ENCODE results near the gene NRXN3. TPM values are rescaled to one million over a fixed set of nuclear protein-coding genes. Genes with fewer than 3 reads are reported as not detected.

NRXN3 gene
- total and polyA plus RNA-seq, 4 donors, result 0.07 to 1.2 (median 0.23) TPM

DNA sequence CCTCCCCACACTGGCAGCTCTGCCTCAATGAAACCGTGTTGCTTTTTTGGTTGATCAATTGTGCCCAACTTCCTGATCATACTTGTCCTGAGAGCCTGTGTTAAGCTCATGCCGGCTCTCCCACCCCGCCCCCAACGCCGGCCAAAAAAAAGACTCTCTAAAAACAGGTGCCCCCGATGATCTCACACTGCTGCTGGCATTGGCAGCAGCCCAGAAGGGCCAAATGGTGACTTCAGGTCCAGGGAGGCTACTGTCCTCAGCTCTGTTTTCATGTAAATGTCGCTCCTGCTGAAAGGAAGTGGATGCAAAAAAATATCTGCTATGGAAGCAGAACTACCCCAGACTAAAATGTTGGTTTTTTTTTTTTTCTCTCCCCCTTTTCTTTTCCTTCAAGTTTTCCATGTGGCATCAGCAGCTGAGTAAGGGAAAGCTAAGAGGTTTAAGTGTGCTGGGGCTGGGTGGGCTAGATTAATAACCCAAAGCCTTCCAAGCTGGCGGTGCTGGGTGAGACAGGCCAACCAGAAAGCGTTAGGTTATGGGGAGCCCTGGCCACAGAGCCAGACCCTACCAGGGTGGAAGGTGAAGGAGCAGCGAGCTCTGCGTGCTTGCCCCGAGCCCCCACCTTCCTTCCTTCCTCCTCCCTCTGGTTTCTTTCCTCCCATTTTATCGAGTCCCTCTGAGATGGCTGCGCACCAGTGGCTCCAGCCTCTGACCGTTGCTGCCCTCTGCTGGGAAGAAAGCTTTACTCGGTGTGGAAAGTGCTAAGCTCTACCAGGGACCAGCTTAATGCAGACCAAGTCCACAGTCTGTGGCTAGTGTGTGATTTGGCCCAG is 396.1 kb downstream of the NRXN3 start:
- H3K9me3 ChIP-seq (ENCODE audit: control insufficient read depth in 4 of 4, low read length in 3 of 4), result no peaks in the 10 kb centered on the region
- H3K27me3 ChIP-seq (ENCODE audit: control insufficient read depth in 4 of 4, insufficient read depth in 4 of 4, low read length in 3 of 4), result no peaks in the 10 kb centered on the region
- no peak overlapping the region for H3K4me3 ChIP-seq (ENCODE audit: low read depth in 1 of 3, low read length in 3 of 3)
- H3K4me1 ChIP-seq (ENCODE audit: control insufficient read depth in 4 of 4, insufficient read depth in 4 of 4, low read length in 3 of 4), result no peaks in the 10 kb centered on the region
- 33% methylated on average over 16 of the region's 16 CpGs for WGBS
- TF ChIP-seq HNF4G (IDR thresholded peaks at IDR 0.05), result no peak
- TF ChIP-seq RAD21 (IDR thresholded peaks at IDR 0.05), result peak; percentile 87 to 94
- TF ChIP-seq, protein P1, sequence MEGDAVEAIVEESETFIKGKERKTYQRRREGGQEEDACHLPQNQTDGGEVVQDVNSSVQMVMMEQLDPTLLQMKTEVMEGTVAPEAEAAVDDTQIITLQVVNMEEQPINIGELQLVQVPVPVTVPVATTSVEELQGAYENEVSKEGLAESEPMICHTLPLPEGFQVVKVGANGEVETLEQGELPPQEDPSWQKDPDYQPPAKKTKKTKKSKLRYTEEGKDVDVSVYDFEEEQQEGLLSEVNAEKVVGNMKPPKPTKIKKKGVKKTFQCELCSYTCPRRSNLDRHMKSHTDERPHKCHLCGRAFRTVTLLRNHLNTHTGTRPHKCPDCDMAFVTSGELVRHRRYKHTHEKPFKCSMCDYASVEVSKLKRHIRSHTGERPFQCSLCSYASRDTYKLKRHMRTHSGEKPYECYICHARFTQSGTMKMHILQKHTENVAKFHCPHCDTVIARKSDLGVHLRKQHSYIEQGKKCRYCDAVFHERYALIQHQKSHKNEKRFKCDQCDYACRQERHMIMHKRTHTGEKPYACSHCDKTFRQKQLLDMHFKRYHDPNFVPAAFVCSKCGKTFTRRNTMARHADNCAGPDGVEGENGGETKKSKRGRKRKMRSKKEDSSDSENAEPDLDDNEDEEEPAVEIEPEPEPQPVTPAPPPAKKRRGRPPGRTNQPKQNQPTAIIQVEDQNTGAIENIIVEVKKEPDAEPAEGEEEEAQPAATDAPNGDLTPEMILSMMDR (IDR thresholded peaks at IDR 0.05; ENCODE audit: low read depth, low read length, missing input control), result peak; percentile 68
- TF ChIP-seq HNF4A (conservative IDR thresholded peaks at IDR 0.05), result no peak
- DNase-seq (ENCODE audit: low spot score), result peak; percentile 78
- H3K36me3 ChIP-seq (ENCODE audit: control insufficient read depth in 4 of 4, insufficient read depth in 3 of 4, low read depth in 1 of 4, low read length in 3 of 4), result no peaks in the 10 kb centered on the region
- H3K9ac ChIP-seq (ENCODE audit: low read depth in 1 of 2, low read length in 2 of 2), result no peak overlapping the region
- no peak overlapping the region for H3K27ac ChIP-seq (ENCODE audit: low read depth in 1 of 2, low read length in 2 of 2)

DNA sequence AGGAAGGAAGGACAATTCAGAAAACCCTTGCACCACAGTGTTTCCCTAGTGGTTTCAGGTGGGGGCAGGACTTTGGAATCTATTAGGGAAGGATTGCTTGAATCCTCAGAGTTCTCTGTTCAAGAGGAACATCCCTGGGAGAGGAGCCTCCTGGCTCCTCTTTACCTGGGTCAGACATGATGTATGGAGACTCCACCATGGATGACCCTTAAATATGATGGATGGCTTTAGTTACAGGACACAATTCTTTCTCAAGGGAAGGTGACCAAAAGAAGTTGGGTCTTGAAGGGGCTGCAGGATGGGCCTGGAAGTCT is 396.6 kb downstream of the NRXN3 start:
- H3K9me3 ChIP-seq (ENCODE audit: control insufficient read depth in 4 of 4, low read length in 3 of 4), result no peaks in the 10 kb centered on the region
- no peaks in the 10 kb centered on the region for H3K36me3 ChIP-seq (ENCODE audit: control insufficient read depth in 4 of 4, insufficient read depth in 3 of 4, low read depth in 1 of 4, low read length in 3 of 4)
- DNase-seq (ENCODE audit: low spot score), result no peak
- no peaks in the 10 kb centered on the region for H3K27me3 ChIP-seq (ENCODE audit: control insufficient read depth in 4 of 4, insufficient read depth in 4 of 4, low read length in 3 of 4)
- H3K9ac ChIP-seq (ENCODE audit: low read depth in 1 of 2, low read length in 2 of 2), result no peak overlapping the region
- no peak overlapping the region for H3K27ac ChIP-seq (ENCODE audit: low read depth in 1 of 2, low read length in 2 of 2)
- H3K4me1 ChIP-seq (ENCODE audit: control insufficient read depth in 4 of 4, insufficient read depth in 4 of 4, low read length in 3 of 4), result no peaks in the 10 kb centered on the region
- TF ChIP-seq HNF4A (conservative IDR thresholded peaks at IDR 0.05) (no peak), EGR1 (IDR thresholded peaks at IDR 0.05; ENCODE audit: low read depth in 2 of 2) (no peak)
- TF ChIP-seq, protein P2, sequence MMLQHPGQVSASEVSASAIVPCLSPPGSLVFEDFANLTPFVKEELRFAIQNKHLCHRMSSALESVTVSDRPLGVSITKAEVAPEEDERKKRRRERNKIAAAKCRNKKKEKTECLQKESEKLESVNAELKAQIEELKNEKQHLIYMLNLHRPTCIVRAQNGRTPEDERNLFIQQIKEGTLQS (IDR thresholded peaks at IDR 0.05), result no peak
- TF ChIP-seq, protein P3, sequence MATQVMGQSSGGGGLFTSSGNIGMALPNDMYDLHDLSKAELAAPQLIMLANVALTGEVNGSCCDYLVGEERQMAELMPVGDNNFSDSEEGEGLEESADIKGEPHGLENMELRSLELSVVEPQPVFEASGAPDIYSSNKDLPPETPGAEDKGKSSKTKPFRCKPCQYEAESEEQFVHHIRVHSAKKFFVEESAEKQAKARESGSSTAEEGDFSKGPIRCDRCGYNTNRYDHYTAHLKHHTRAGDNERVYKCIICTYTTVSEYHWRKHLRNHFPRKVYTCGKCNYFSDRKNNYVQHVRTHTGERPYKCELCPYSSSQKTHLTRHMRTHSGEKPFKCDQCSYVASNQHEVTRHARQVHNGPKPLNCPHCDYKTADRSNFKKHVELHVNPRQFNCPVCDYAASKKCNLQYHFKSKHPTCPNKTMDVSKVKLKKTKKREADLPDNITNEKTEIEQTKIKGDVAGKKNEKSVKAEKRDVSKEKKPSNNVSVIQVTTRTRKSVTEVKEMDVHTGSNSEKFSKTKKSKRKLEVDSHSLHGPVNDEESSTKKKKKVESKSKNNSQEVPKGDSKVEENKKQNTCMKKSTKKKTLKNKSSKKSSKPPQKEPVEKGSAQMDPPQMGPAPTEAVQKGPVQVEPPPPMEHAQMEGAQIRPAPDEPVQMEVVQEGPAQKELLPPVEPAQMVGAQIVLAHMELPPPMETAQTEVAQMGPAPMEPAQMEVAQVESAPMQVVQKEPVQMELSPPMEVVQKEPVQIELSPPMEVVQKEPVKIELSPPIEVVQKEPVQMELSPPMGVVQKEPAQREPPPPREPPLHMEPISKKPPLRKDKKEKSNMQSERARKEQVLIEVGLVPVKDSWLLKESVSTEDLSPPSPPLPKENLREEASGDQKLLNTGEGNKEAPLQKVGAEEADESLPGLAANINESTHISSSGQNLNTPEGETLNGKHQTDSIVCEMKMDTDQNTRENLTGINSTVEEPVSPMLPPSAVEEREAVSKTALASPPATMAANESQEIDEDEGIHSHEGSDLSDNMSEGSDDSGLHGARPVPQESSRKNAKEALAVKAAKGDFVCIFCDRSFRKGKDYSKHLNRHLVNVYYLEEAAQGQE (IDR thresholded peaks at IDR 0.05), result no peak
- TF ChIP-seq, protein P1 (IDR thresholded peaks at IDR 0.05; ENCODE audit: low read depth, low read length, missing input control), result no peak
- no peak overlapping the region for H3K4me3 ChIP-seq (ENCODE audit: low read depth in 1 of 3, low read length in 3 of 3)
